Osteoblast (primary cell): Measurements from ENCODE around the gene ATP13A3. TPM values are rescaled to one million over a fixed set of nuclear protein-coding genes. Genes with fewer than 3 reads are reported as not detected.

ENCODE experiments used
- DNase-seq: peaks from one replicate; pipeline ENCODE4 v3.0.0; 2011; ENCODE audit warnings: low spot score, mixed read lengths; ENCODE audit not compliant: insufficient read length; ENCODE audit errors: missing footprints
- H2AFZ ChIP-seq: 2 replicates; pipeline ENCODE4 v1.6.0; 2011; ENCODE audit warnings: mild to moderate bottlenecking, low read length
- H3K27ac ChIP-seq: 2 replicates; pipeline ENCODE4 v1.5.1; 2011; ENCODE audit warnings: mild to moderate bottlenecking, low read depth, low read length, moderate library complexity
- H3K27me3 ChIP-seq: 2 replicates; pipeline ENCODE4 v1.6.0; 2012; ENCODE audit warnings: mild to moderate bottlenecking, control low read depth, inconsistent platforms, low read length, moderate library complexity; ENCODE audit not compliant: insufficient read depth
- H3K36me3 ChIP-seq: 2 replicates; pipeline ENCODE4 v1.5.1; 2011; ENCODE audit warnings: mild to moderate bottlenecking, low read length, control low read depth, moderate library complexity; ENCODE audit not compliant: insufficient read depth
- H3K4me1 ChIP-seq: 2 replicates; pipeline ENCODE4 v1.5.1; 2011; ENCODE audit warnings: mild to moderate bottlenecking, low read length, control low read depth, moderate library complexity; ENCODE audit not compliant: insufficient read depth
- H3K4me2 ChIP-seq: 2 replicates; pipeline ENCODE4 v1.6.0; 2011; ENCODE audit warnings: mild to moderate bottlenecking, low read length; ENCODE audit not compliant: insufficient read depth
- H3K4me3 ChIP-seq: fragments of 200-600 bp; sonication (generic); 3 replicates; pipeline ENCODE4 v1.5.1; 2012; ENCODE audit warnings: mild to moderate bottlenecking, low read length, inconsistent platforms; ENCODE audit not compliant: insufficient read depth
- H3K79me2 ChIP-seq: 2 replicates; pipeline ENCODE4 v1.6.0; 2012; ENCODE audit warnings: mild to moderate bottlenecking, low read length, control low read depth, inconsistent platforms; ENCODE audit not compliant: insufficient read depth
- H3K9me3 ChIP-seq: 2 replicates; pipeline ENCODE4 v1.5.1; 2011; ENCODE audit warnings: low read depth, low read length, control low read depth
- H4K20me1 ChIP-seq: 2 replicates; pipeline ENCODE4 v1.6.0; 2012; ENCODE audit warnings: mild to moderate bottlenecking, low read length, control low read depth; ENCODE audit not compliant: insufficient read depth
- CTCF ChIP-seq: IDR thresholded peaks from 2 replicates; pipeline ENCODE4 v1.5.1; 2011; ENCODE audit warnings: mild to moderate bottlenecking, low read depth, low read length, moderate library complexity; ENCODE audit errors: extremely low read depth
- total RNA-seq: library from RNA; depleted of rRNA; stranded (reverse); fragments of >200 nt; gene quantifications from 2 replicates; pipeline ENCODE4 v1.2.3, GENCODE V29; 2012

The ATP13A3 gene
- total RNA-seq, 1 donor: 311 TPM

DNA sequence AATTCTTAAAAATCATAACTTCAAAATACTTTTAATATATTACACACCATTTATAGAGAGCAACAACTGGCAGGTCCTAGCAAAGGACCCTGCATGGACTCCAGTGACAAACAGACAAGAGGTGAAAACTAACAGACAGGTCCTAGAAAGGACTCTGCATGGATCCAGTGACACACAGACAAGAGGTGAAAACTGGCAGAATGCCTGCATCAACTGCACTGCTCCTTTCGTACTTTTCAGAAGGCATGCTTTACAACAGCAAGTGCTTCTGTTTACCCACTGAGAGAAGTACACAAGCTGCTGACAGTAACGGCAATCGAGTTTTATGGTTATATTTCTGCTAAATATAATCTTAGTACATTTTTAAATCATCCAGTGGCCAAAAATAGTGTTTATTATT, 63.5 kb downstream of the ATP13A3 start:
- TF ChIP-seq CTCF: no peak
- H3K36me3 ChIP-seq: peaks cover 73% of the 10 kb centered on the region
- peaks cover 25% of the 10 kb centered on the region for H4K20me1 ChIP-seq
- H3K79me2 ChIP-seq: peaks cover 43% of the 10 kb centered on the region
- no peak overlapping the region for H3K4me2 ChIP-seq
- no peak overlapping the region for H2AFZ ChIP-seq
- H3K9me3 ChIP-seq: no peaks in the 10 kb centered on the region
- H3K27me3 ChIP-seq: no peaks in the 10 kb centered on the region
- H3K27ac ChIP-seq: no peak overlapping the region
- no peak for DNase-seq
- H3K4me3 ChIP-seq: no peak overlapping the region
- H3K4me1 ChIP-seq: peaks cover 11% of the 10 kb centered on the region

- H3K4me2 ChIP-seq: no peak overlapping the region
- H3K4me3 ChIP-seq: no peak overlapping the region
- H2AFZ ChIP-seq: no peak overlapping the region
- peaks cover 25% of the 10 kb centered on the region for H4K20me1 ChIP-seq
- H3K27me3 ChIP-seq: no peaks in the 10 kb centered on the region
- H3K9me3 ChIP-seq: no peaks in the 10 kb centered on the region
- peaks cover 11% of the 10 kb centered on the region for H3K4me1 ChIP-seq
- peak; percentile 73 for DNase-seq
- H3K79me2 ChIP-seq: peaks cover 44% of the 10 kb centered on the region
- peak overlapping the region; percentile 52 for H3K27ac ChIP-seq
- TF ChIP-seq CTCF: no peak
- H3K36me3 ChIP-seq: peaks cover 73% of the 10 kb centered on the region
These were observed 64.6 kb downstream of the ATP13A3 start for GRCh38 chr3:194422188-194422587.

DNA sequence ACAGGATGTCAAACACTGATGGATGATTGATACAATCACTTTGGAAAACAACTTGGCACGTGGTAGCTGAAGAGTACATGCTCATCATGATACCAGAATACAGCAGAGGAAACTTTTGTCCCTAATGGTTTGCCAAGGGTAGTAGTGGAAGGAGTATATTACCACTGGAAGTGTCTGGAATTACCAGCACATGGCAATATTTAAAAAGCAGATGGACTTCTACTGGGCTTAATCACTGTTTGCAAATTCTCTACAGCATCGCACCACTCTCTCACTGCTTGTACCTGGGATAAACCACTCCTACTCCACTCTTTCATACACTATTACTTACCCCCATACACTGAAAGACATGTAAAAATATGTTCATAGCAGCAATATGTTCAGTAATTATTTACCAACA, 68.1 kb downstream of the ATP13A3 start:
- no peak for DNase-seq
- Histone ChIP-seq H3K9me3 (no peaks in the 10 kb centered on the region), H4K20me1 (peaks cover 21% of the 10 kb centered on the region), H2AFZ (no peak overlapping the region), H3K79me2 (peaks cover 45% of the 10 kb centered on the region), H3K36me3 (peaks cover 69% of the 10 kb centered on the region), H3K27me3 (no peaks in the 10 kb centered on the region), H3K4me2 (no peak overlapping the region), H3K4me1 (peaks cover 11% of the 10 kb centered on the region), H3K27ac (peak overlapping the region; percentile 24), H3K4me3 (no peak overlapping the region)
- no peak for TF ChIP-seq CTCF

GRCh38 chr3:194407423-194407822, 79.4 kb downstream of the ATP13A3 start:
- Histone ChIP-seq H3K27me3 (no peaks in the 10 kb centered on the region), H2AFZ (no peak overlapping the region), H3K27ac (peak overlapping the region; percentile 17), H3K4me2 (no peak overlapping the region), H3K79me2 (peaks cover 9% of the 10 kb centered on the region), H3K36me3 (peaks cover 76% of the 10 kb centered on the region), H3K9me3 (no peaks in the 10 kb centered on the region), H3K4me1 (peaks cover 3% of the 10 kb centered on the region), H4K20me1 (peaks cover 7% of the 10 kb centered on the region), H3K4me3 (no peak overlapping the region)
- DNase-seq: no peak
- no peak for TF ChIP-seq CTCF
